Stimulated activated CD8-positive, alpha-beta memory T cell treated with anti-CD3 and anti-CD28 coated beads, Interleukin-7, amount 100 ng/mL, for 24 hours (primary cell): Measurements from ENCODE around the gene CITED2.
"Not testable (repeated sequence)": the region's sequence is repeated elsewhere in the genome, so short reads cannot be mapped to it uniquely, and the experiment has no call there.

Source experiments
- DNase-seq: peaks from one replicate; pipeline ENCODE4 v3.0.0-alpha.2; 2020; ENCODE audit warnings: low read depth

CITED2 gene

GRCh38 chr6:139364302-139364981 is 10.0 kb downstream of the CITED2 start:
- no peak for DNase-seq

- not testable (repeated sequence) for DNase-seq
These were observed 10.7 kb downstream of the CITED2 start for GRCh38 chr6:139363797-139364196.

- DNase-seq, result not testable (repeated sequence)
These were observed 11.3 kb downstream of the CITED2 start for GRCh38 chr6:139363123-139363522.

GRCh38 chr6:139361211-139361610 is 13.2 kb downstream of the CITED2 start:
- DNase-seq, result no peak

- DNase-seq, result no peak
These were observed 17.5 kb downstream of the CITED2 start for GRCh38 chr6:139356924-139357323.

GRCh38 chr6:139355777-139356445 is 18.5 kb downstream of the CITED2 start:
- DNase-seq, result no peak

GRCh38 chr6:139355172-139355571 is 19.3 kb downstream of the CITED2 start:
- DNase-seq, result no peak

GRCh38 chr6:139354189-139354588 is 20.3 kb downstream of the CITED2 start:
- DNase-seq, result no peak

GRCh38 chr6:139349464-139350020 is 24.9 kb downstream of the CITED2 start:
- no peak for DNase-seq

GRCh38 chr6:139346392-139346791 is 28.1 kb downstream of the CITED2 start:
- no peak for DNase-seq

GRCh38 chr6:139344186-139344963 is 30.1 kb downstream of the CITED2 start:
- no peak for DNase-seq

GRCh38 chr6:139343052-139343750 is 31.2 kb downstream of the CITED2 start:
- no peak for DNase-seq

GRCh38 chr6:139341060-139341459 is 33.4 kb downstream of the CITED2 start:
- no peak for DNase-seq

GRCh38 chr6:139338795-139339194 is 35.7 kb downstream of the CITED2 start:
- DNase-seq, result no peak

- no peak for DNase-seq
These were observed 36.6 kb downstream of the CITED2 start for GRCh38 chr6:139337830-139338229.

- no peak for DNase-seq
These were observed 37.4 kb downstream of the CITED2 start for GRCh38 chr6:139337001-139337400.

GRCh38 chr6:139336488-139336887 is 38.0 kb downstream of the CITED2 start:
- no peak for DNase-seq

- no peak for DNase-seq
These were observed 38.8 kb downstream of the CITED2 start for GRCh38 chr6:139335447-139336210.

- DNase-seq, result no peak
These were observed 39.5 kb downstream of the CITED2 start for GRCh38 chr6:139334806-139335446.

GRCh38 chr6:139330826-139331500 is 43.5 kb downstream of the CITED2 start:
- no peak for DNase-seq
